Activated T-cell treated with anti-CD3 and anti-CD28 coated beads, Interleukin-2, amount 50 U/mL, for 24 hours (primary cell): ENCODE results near the gene CD28.
A peak's percentile ranks its signal among the peaks of the same experiment; 100 is the strongest.

ENCODE experiments used
- DNase-seq: peaks from one replicate; pipeline ENCODE4 v3.0.0-alpha.2; 2020
- H3K27ac Mint-ChIP-seq: 2 replicates; pipeline ENCODE4 v1.8.0; 2020; ENCODE audit warnings: mild to moderate bottlenecking, mixed read lengths
- H3K27me3 Mint-ChIP-seq: 2 replicates; pipeline ENCODE4 v1.8.0; 2020; ENCODE audit warnings: mixed read lengths
- H3K36me3 Mint-ChIP-seq: 2 replicates; pipeline ENCODE4 v1.8.0; 2020; ENCODE audit warnings: low read depth, mixed read lengths
- H3K4me1 Mint-ChIP-seq: 2 replicates; pipeline ENCODE4 v1.8.0; 2020; ENCODE audit warnings: low read depth, mixed read lengths
- H3K4me3 Mint-ChIP-seq: 2 replicates; pipeline ENCODE4 v1.8.0; 2020; ENCODE audit warnings: mild to moderate bottlenecking, moderate library complexity, mixed read lengths
- H3K9me3 Mint-ChIP-seq: 2 replicates; pipeline ENCODE4 v1.8.0; 2020; ENCODE audit warnings: mixed read lengths

Gene CD28

GRCh38 chr2:203737360-203737759 lies 30.9 kb downstream of the CD28 start:
- Mint-ChIP-seq H3K27ac (peak overlapping the region; percentile 99), H3K36me3 (peaks cover 97% of the 10 kb centered on the region), H3K9me3 (peaks cover 11% of the 10 kb centered on the region), H3K27me3 (no peaks in the 10 kb centered on the region), H3K4me3 (peak overlapping the region; percentile 52), H3K4me1 (peaks cover 100% of the 10 kb centered on the region)
- no peak for DNase-seq

GRCh38 chr2:203739351-203739750 lies 32.9 kb downstream of the CD28 start:
- Mint-ChIP-seq H3K4me3 (peak overlapping the region; percentile 67), H3K27ac (peak overlapping the region; percentile 99), H3K36me3 (peaks cover 93% of the 10 kb centered on the region), H3K27me3 (no peaks in the 10 kb centered on the region), H3K9me3 (peaks cover 18% of the 10 kb centered on the region), H3K4me1 (peaks cover 96% of the 10 kb centered on the region)
- DNase-seq, result no peak

- H3K36me3 Mint-ChIP-seq, result peaks cover 87% of the 10 kb centered on the region
- H3K4me1 Mint-ChIP-seq, result peaks cover 90% of the 10 kb centered on the region
- no peak for DNase-seq
- peaks cover 20% of the 10 kb centered on the region for H3K9me3 Mint-ChIP-seq
- H3K27ac Mint-ChIP-seq, result peak overlapping the region; percentile 99
- H3K27me3 Mint-ChIP-seq, result no peaks in the 10 kb centered on the region
- peak overlapping the region; percentile 67 for H3K4me3 Mint-ChIP-seq
These were observed 34.4 kb downstream of the CD28 start for GRCh38 chr2:203740871-203741281.

- Mint-ChIP-seq H3K4me1 (peaks cover 89% of the 10 kb centered on the region), H3K27ac (peak overlapping the region; percentile 99), H3K27me3 (no peaks in the 10 kb centered on the region), H3K4me3 (peak overlapping the region; percentile 67), H3K9me3 (peaks cover 16% of the 10 kb centered on the region), H3K36me3 (peaks cover 87% of the 10 kb centered on the region)
- DNase-seq, result no peak
These were observed 35.1 kb downstream of the CD28 start for GRCh38 chr2:203741566-203741965.

- Mint-ChIP-seq H3K27ac (peak overlapping the region; percentile 87), H3K4me1 (peaks cover 87% of the 10 kb centered on the region), H3K36me3 (peaks cover 77% of the 10 kb centered on the region), H3K27me3 (no peaks in the 10 kb centered on the region), H3K9me3 (peaks cover 18% of the 10 kb centered on the region), H3K4me3 (no peak overlapping the region)
- DNase-seq, result no peak
These were observed 37.1 kb downstream of the CD28 start for GRCh38 chr2:203743441-203743981.

- DNase-seq, result no peak
- Mint-ChIP-seq H3K27me3 (no peaks in the 10 kb centered on the region), H3K36me3 (peaks cover 72% of the 10 kb centered on the region), H3K4me3 (no peak overlapping the region), H3K4me1 (peaks cover 86% of the 10 kb centered on the region), H3K27ac (peak overlapping the region; percentile 87), H3K9me3 (peaks cover 18% of the 10 kb centered on the region)
These were observed 37.7 kb downstream of the CD28 start for GRCh38 chr2:203744091-203744490.

GRCh38 chr2:203745267-203745666 lies 38.8 kb downstream of the CD28 start:
- Mint-ChIP-seq H3K36me3 (peaks cover 67% of the 10 kb centered on the region), H3K27me3 (no peaks in the 10 kb centered on the region), H3K27ac (peak overlapping the region; percentile 87), H3K4me3 (no peak overlapping the region), H3K4me1 (peaks cover 84% of the 10 kb centered on the region), H3K9me3 (peaks cover 20% of the 10 kb centered on the region)
- no peak for DNase-seq

GRCh38 chr2:203748331-203749126 lies 42.1 kb downstream of the CD28 start:
- Mint-ChIP-seq H3K4me1 (peaks cover 75% of the 10 kb centered on the region), H3K27me3 (no peaks in the 10 kb centered on the region), H3K9me3 (peaks cover 20% of the 10 kb centered on the region), H3K27ac (peak overlapping the region; percentile 96), H3K4me3 (peak overlapping the region; percentile 62), H3K36me3 (peaks cover 66% of the 10 kb centered on the region)
- no peak for DNase-seq

- Mint-ChIP-seq H3K4me1 (peaks cover 68% of the 10 kb centered on the region), H3K27ac (peak overlapping the region; percentile 88), H3K36me3 (peaks cover 65% of the 10 kb centered on the region), H3K9me3 (peaks cover 23% of the 10 kb centered on the region), H3K4me3 (peak overlapping the region; percentile 4), H3K27me3 (no peaks in the 10 kb centered on the region)
- no peak for DNase-seq
These were observed 44.1 kb downstream of the CD28 start for GRCh38 chr2:203750346-203751068.

- no peak for DNase-seq
- Mint-ChIP-seq H3K27ac (peak overlapping the region; percentile 74), H3K27me3 (no peaks in the 10 kb centered on the region), H3K4me3 (no peak overlapping the region), H3K9me3 (peaks cover 29% of the 10 kb centered on the region), H3K4me1 (peaks cover 60% of the 10 kb centered on the region), H3K36me3 (peaks cover 67% of the 10 kb centered on the region)
These were observed 45.3 kb downstream of the CD28 start for GRCh38 chr2:203751685-203752271.

GRCh38 chr2:203756161-203756560 lies 49.7 kb downstream of the CD28 start:
- no peak for DNase-seq
- H3K27ac Mint-ChIP-seq, result no peak overlapping the region
- H3K4me3 Mint-ChIP-seq, result no peak overlapping the region
- H3K27me3 Mint-ChIP-seq, result no peaks in the 10 kb centered on the region
- peaks cover 41% of the 10 kb centered on the region for H3K9me3 Mint-ChIP-seq
- H3K36me3 Mint-ChIP-seq, result peaks cover 83% of the 10 kb centered on the region
- peaks cover 49% of the 10 kb centered on the region for H3K4me1 Mint-ChIP-seq

GRCh38 chr2:203758841-203759689 lies 52.6 kb downstream of the CD28 start:
- peaks cover 78% of the 10 kb centered on the region for H3K36me3 Mint-ChIP-seq
- H3K4me1 Mint-ChIP-seq, result peaks cover 61% of the 10 kb centered on the region
- DNase-seq, result no peak
- H3K9me3 Mint-ChIP-seq, result peaks cover 38% of the 10 kb centered on the region
- H3K27me3 Mint-ChIP-seq, result no peaks in the 10 kb centered on the region
- H3K4me3 Mint-ChIP-seq, result no peak overlapping the region
- no peak overlapping the region for H3K27ac Mint-ChIP-seq

GRCh38 chr2:203759690-203760365 lies 53.4 kb downstream of the CD28 start:
- Mint-ChIP-seq H3K36me3 (peaks cover 77% of the 10 kb centered on the region), H3K27ac (no peak overlapping the region), H3K4me3 (no peak overlapping the region), H3K27me3 (no peaks in the 10 kb centered on the region), H3K9me3 (peaks cover 34% of the 10 kb centered on the region), H3K4me1 (peaks cover 64% of the 10 kb centered on the region)
- DNase-seq, result no peak
